Measurements from ENCODE around the gene HDAC1.

GRCh38 chr1:32335790-32336590 lies 44.1 kb downstream of the HDAC1 start, which contains the start of gene MARCKSL1:
- TF ChIP-seq FOXM1 (IDR thresholded peaks at IDR 0.05; ENCODE audit: borderline replicate concordance) (no peak), PKNOX1 (IDR thresholded peaks at IDR 0.05) (no peak), ELF4 (IDR thresholded peaks at IDR 0.05) (no peak), SUZ12 (IDR thresholded peaks at IDR 0.05) (no peak), FOXA1 (IDR thresholded peaks at IDR 0.05) (no peak)
